Hepatic stellate cell (primary cell): ENCODE results near the gene DUS4L.

Experiments
- DNase-seq: peaks from one replicate; pipeline ENCODE4 v3.0.0; 2011; ENCODE audit warnings: low spot score

The DUS4L gene

DNA sequence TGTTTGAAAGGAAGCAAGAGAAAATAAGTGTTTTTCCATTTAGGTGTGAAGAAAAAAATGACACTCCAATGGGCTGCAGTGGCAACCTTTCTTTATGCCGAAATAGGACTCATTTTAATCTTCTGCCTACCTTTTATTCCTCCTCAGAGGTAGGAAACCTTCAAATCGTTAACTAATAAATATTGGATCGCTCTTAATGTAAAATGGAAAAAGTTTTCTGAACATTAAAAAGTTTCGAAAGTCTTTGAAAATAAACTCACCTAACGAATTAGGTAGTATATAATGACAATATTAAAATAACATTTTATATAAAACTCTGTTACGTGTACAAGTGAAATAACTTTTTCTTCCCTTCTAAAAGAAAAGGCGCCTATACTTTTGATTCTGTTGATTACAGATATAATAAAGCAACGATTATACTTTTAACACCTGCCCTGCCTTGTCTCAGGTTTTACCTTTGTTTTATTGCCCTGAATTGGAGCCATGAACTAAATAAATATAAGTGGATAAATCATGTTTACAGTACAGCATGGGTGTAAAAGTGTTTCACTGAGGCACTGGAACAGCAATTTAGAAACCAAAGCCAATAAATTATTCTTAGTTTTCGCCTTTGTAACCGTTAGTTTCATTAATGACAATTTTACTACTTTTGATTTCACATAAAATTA is 17.1 kb downstream of the DUS4L start:
- no peak for DNase-seq

DNA sequence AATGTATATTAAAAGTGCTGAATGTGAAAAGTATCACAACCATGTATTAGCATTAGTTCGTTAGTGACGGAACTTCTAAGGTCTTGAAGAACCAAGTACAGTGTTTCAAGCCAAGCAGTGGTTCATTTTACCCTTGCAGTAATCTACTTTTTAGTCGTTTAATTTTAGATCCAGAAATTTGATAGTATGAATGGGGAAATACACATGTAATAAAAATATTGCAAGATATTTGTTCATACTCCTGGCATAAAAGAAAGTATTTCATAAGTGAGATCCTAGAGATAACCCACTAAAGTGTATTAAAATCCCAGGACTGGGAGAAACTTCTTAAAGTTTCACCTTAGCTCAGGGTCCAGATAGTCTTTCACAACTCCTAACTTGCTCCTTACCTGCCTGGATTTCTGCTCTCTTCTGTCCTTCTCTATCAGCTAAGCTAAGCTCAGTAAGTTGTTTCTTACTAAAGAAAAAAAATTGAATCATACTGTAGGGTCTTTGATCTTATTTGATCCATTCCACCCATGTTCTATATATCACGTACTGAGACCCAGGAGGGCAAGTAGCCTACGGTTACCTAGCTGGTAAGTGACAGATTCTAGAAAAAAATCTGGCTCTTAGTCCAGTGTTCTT is 17.7 kb downstream of the DUS4L start:
- no peak for DNase-seq

DNA sequence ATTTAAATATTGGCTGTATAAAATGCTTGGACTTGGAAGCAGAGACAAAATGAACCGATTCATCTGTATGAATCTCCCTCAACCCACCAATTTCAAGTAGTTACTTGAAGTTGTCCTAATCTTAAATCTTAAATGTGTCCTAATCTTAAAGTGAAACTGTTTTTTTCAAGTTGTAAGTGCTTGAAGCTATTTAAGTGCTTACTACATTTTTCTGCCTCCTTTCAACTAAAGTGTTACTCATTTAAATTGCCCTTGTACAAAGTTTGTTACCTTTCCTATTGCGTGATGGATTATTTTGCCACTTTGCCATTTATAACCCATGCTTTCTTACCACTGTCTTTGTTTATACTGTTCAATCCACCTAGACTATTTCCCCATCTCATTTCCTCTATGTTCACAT is 19.1 kb downstream of the DUS4L start:
- no peak for DNase-seq

DNA sequence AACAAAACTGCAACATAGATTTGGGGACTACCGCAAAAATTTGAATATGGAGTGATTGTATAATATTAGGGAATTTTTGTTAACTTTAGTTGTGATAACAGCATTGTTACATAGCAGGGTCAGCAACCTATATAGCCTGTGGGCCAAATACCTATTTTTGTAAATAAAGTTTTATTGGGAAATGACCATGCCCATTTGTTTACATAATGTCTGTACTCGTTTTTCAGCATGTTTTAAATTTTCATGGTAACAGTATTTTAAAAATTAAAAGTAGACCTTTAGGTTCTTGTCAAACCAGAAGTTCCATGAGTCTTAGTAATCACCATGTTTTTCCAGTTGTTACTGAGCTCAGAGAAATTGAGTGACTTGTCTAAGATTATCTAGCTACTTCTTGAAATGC is 20.9 kb downstream of the DUS4L start:
- no peak for DNase-seq

DNA sequence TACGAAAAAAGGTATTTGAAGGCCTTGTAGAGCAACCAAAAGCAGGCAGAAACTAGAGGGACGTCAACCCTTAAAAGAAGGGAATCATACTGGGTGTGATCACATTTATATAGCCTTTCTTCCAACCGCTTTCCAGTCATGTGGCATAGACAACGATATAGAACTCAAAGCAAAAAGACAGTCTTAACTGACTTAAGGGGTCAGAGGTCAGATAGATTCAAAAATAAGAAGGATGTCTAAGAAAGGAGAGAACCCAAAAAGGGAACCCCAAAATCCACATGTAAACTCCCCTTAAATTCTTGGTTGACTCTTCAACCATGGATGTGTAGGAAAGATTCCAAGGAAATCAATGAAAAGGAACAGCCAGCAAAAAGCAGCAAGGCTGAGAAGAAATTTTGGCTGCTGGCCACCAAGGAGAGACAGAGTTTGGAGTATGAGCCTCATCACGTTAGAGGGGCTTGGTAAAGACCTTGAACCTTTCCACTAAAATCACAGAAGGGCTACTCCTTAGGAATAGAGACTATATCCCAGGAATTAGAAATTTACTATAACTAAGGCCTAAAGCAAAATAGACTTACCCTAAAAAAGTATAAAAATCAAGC is 24.9 kb downstream of the DUS4L start:
- DNase-seq: no peak

DNA sequence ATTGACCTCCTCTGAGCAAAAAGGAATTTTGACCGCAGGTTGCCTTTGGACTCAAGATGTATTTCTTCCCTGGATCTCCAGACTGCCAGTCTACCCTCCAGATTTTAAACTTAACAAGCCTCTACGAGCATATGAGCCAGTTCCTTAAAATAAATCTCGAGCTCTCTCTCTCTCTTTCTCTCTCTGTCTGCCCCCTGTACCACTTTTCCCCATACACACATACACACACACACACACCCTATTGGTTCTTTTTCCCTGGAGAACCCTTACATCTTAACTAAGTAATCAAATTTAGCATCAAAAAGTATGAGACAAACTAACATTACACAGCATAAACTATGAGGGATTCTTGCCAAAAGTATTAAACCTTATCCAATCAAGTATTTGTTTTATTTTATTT is 27.6 kb downstream of the DUS4L start:
- peak; percentile 9 for DNase-seq

DNA sequence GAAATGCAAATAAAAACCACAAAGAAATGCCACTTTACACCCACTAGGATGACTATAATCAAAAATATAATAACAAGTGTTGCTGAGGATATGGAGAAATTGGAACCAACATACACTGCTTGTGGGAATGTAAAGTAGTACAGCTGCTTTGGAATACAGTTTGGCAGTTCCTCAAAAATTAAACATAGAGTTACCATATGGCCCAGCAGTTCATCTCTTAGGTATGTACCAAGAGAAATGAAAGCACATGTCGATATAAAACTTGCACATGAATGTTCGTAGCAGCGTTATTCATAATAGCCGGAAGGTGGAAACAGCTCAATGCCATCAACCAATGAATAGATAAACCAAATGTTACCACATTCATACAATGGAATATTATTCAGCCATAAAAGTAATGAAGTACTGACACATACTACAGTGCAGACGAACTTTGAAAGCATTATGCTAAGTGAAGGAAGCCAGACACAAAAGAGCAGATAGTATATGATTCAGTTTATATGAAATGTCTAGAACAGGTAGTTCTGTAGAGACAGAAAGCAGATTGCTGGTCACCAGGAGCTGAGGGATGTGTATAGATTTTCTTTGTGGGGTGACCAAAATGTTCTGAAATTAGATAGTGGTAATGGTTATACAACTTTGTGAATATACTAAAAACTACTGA is 28.7 kb downstream of the DUS4L start:
- DNase-seq: no peak

DNA sequence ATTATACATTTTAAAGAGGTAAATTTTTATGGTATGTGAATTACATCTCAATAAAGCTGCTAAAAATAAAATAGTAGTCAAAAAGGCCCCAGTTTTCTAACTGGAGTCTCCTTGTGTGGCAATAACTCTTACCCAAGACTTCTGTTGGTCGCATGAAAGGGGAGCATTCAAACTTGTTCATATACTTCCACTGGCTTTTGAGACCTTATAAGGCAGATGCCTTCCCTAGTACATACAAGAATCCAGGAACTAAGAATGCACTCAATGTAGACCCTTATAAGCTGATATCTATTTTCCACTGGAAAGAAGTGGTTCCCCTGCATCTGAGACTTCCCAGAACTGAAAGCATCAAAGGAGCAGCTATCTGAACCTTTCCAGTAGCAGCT is 29.2 kb downstream of the DUS4L start:
- DNase-seq: no peak

DNA sequence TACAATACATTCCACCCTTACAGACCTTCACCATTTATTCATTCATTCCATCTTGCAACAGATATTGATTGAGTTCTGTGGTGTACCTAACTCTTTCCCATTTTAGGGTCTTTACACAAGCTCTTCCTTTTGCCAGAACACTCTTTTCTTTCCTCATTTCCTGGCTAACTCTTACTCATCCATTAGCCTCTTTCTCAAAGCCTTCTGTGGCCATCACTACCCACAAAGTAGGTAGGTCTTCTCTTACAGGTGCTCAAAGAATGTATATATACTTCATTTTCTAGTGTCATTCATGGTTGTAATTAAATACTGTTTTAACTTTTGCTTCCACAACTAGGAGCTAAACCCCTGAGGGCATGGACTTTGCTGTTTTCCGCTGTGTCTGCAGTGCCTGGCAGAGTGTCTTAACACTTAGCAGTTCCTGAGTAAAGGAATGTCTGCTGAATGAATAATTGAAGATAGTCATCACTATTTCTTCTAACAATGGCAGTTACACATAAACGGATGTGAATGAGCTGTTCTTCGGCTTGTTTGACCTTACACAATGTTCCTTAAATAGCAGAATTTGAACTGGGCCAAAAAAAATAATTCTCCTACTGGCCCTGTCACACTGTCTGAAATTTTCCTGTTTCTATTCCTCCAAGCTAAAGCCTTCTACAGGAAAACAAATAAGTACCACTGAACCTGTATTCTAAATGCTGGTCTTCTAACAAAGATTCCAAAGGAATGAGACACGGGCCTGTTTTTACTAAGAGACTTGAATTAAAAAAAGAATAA is 31.4 kb downstream of the DUS4L start:
- peak; percentile 47 for DNase-seq

DNA sequence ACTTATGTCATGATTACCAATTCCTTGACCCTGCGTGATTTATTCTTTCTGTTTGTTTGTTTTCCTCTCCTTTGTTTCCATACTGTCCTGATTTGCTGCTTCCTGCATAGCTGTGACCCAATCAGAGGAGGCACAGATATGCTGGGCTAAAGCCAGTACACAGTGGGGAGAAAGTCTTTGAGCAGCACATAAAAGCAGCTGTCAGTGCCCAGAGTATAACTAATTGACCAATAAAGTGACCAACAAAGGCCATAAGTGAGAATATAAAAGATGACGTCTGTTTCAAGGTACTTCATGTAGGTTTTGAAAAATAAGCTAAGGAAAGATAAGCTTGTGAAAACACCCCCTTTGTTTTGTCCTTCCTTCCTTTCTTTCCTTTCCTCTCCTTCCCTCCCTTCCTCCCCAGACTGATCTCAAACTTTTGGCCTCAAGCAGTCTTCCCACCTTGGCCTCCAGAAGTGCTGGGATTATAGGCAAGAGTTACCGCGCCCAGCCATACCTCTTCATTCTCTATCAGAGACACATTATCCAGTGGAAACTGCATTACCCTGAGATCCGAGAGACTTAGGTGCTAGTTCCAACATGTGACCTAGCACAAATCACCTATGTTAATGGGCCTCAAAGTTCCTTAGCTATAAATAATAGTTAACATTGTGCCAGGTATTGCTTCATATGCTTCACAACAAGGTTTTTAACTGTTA is 33.3 kb downstream of the DUS4L start:
- DNase-seq: no peak

DNA sequence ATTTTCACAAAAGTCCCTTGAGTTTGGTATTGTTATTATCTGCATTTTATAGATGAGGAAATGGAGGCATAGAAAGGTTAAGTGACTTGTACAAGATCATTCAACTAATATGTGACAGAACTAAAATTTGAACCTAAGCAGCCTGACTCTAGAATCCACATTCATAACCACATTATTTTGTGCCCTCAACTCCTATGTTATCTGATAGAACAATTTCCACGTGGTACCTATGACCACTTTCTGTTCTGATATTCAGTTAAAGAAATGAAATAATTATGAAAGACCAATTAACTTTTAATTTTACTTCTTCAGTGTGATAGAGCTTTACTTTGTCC is 33.8 kb downstream of the DUS4L start:
- no peak for DNase-seq

DNA sequence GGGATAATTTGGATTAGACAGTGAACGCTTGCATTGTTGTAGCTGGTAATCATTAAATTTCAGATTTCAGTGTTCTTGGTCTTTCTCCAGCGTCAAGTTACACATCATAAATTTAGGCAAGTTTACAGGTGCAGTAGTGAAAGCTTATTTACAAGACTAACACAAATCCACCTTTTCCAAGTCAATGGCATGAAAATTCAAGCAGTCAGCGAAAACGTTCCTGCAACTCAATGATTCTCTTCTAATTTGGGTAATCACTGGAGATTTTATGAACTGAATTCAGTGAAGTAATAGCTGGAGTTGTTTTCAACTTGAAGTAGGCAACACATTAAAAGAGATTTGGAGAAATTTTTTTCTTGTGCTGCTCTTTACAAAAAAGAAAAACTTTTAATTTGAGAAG is 34.2 kb downstream of the DUS4L start:
- DNase-seq: no peak

DNA sequence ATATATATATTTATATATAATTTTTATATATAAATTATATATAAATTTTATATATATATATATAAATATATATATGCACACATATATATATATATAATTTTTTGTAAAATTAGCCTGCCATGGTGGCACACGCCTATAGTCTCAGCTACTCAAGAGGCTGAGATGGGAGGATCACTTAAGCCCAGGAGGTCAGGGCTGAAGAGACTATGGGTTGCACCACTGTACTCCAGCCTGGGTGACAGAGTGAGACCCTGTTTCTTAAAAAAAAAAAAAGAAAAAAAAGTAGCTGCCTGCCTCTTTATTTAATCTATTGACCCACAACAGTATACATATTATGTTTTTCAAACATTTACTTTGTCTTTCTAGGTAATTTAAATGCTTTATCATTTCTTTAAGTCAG is 35.5 kb downstream of the DUS4L start:
- no peak for DNase-seq

DNA sequence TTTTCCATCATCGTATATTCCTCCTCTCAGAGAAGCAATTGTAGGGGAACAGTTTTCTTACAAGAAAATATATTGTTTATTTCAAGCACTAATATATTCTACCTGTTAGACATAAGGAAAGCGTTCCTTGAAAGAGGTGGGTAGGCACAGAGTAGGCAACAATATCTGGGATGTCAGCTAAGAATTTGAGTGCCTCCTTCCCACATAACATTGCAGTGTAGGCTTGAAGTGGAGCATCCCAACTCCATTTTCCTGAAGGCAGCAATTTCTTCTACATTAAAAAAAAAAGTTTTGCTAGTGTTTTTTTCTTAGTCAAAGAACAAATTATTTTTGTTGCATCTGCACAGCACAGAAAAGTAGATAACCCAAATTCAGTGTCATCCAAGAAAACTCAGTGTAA is 37.0 kb downstream of the DUS4L start:
- no peak for DNase-seq

DNA sequence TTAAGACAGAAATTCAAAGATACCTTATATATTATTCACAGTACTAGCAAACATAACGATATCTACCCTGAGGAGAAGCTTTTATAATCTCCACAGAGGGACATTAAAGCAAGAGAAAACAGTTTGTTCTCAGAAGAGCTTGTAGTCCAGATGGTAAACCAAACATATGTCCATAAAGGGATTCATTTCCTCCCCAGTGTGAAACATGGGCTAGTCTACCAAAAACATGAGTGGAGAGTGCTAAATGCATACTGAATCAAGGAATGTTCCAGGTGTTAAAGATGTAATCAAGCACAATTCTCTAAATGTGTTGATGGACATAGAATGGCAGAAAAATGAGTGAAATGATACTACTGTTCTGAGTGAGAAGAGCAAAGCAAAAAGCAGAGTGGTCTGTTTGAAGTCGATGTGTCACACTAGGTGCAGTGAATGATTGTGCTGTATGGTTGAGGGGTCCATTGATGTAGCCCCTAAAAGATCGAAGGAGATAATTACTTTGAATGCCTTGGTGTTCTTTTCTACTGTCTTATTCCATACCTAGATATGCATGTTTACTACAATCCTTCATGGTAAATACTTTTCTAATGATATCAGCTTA is 41.5 kb downstream of the DUS4L start:
- no peak for DNase-seq

DNA sequence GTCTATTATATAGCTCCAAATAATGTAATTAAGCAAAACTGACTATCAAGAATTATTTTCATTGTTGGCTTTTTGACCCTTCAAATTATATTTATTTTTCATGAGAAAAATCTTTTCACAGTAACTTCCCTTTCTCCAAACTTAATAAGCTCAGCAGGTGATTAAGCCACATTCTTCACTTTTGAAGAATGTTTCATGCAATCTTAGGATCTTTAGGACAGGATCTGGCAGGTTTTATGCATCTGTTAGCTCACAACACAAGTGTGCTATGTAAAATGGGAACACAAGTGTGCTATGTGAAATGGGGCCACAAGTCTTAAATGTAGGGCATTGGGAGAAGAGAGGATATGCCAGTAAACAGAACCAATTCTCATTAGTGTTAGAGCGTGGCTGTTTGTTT is 42.5 kb downstream of the DUS4L start:
- DNase-seq: no peak

DNA sequence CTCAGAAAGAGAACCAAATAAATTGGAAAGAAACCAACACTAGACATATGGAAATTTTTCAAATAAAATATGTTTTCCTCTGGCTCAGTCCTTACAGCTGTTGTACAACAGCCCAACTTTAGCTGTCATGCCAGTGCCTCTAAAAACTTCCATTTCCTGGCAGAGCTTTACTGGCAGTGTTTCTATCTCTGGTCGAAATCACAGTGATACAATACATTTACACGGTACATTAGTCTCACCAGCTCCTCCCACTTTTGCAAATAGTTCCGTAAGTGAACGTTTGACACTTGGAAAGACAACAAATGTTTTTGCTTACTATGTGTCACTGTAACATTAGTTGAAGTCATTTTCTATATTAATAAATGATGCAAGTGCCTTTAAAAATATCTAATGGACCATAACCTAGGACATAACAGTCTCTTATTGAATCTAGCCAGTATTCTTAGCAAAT is 46.1 kb downstream of the DUS4L start:
- no peak for DNase-seq

DNA sequence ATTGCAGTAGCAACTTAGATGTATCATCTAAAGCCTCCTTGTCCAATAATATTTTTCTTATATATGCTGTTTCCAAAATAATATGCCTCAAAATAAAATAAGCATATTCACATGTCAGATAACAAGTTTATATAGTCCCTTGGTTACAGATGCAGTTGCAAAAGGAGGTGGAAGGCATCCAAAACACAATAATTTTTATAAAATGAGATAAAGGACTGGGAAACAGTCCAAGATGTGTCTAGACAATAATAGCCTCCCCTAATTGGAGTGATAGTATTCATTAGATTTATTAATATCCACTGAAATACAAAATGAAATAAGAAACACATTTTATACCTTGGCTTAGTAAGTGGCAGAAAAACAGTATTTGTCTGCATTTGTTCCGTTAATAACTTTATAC is 46.6 kb downstream of the DUS4L start:
- no peak for DNase-seq

DNA sequence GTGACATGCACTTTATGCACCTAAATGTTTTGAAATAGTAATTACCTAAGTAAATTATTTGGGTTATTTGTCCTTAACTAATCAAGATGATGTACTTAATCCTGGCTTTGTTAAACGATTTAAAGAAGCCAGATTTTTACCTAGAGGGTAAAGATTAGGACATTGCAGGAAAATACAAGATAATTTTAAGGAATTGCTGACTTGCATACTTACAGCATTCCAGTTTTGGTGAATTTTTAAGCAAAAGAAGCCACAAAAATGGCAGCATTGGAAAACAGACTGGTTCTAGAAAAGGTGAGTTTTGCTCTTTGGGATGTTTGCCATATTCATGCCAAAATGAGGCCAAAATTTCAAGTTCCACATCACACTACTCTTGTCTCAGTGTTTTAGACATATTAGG is 49.7 kb downstream of the DUS4L start:
- no peak for DNase-seq

DNA sequence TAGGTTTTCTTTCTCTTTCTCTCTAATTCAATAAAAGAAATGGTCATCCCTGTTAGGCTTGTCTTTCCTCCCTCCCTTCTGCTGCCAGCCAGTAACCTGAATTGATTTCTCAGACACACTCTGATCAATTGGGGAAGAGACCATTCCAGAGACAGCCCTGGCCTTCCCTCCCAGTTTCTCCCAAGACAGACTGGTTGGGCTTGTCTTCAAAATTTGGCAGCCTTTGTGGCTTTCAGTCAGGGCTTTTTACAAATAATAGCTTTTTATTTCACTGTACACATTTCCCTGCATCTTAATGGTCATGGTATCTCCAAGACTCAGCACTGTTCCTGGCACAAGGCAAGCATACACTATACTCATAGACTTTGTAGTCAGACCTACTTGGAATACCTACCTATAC is 50.2 kb downstream of the DUS4L start:
- no peak for DNase-seq

DNA sequence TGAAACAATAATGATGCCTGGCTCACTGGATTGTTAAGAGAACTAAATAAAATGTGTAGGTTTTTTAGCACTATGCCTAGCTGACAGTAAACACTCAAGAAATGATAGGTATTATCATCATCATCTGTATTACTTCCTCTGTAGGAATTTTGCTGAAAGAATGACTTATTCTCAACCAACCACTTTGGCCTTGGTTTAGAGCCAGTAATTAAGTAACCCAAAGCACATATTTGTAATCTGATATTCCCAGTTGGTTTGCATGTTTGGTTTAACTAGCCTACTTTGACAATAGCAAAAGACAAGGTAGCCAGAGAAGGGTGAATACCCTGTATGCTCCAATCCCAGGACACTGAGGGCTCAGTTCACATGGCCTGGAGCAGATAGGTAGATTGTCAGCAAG is 50.7 kb downstream of the DUS4L start:
- DNase-seq: no peak
